Esophagus muscularis mucosa (tissue), 4 donors: ENCODE data around the gene MAD1L1. TPM values are rescaled to one million over a fixed set of nuclear protein-coding genes. Genes with fewer than 3 reads are reported as not detected.
A peak's percentile ranks its signal among the peaks of the same experiment; 100 is the strongest.

ENCODE experiments used
- DNase-seq: peaks from one replicate; pipeline ENCODE4 v3.0.0-alpha.2; 2017; ENCODE audit errors: extremely low spot score
- H3K27ac ChIP-seq, 4 donors: fragments of 200-600 bp; sonication (generic); replicated peaks in 1 of 4; 1 replicate in 3 of 4; 2 replicates in 1 of 4; pipeline ENCODE4 v1.5.1; 2016 to 2019; ENCODE audit warnings: mild to moderate bottlenecking in 1 of 4
- H3K27me3 ChIP-seq, 4 donors: fragments of 200-600 bp; sonication (generic); one replicate each; pipeline versions ENCODE4 v1.5.1 to v1.6.0; 2016 to 2019
- H3K36me3 ChIP-seq, 4 donors: fragments of 200-600 bp; sonication (generic); one replicate each; pipeline ENCODE4 v1.5.1; 2016 to 2019
- H3K4me1 ChIP-seq, 4 donors: fragments of 200-600 bp; sonication (generic); one replicate each; pipeline ENCODE4 v1.5.1; 2016 to 2019
- H3K4me3 ChIP-seq, 4 donors: fragments of 200-600 bp; sonication (generic); 1 replicate in 2 of 4; 2 replicates in 2 of 4; pipeline ENCODE4 v1.5.1; 2016 to 2019; ENCODE audit warnings: mild to moderate bottlenecking in 4 of 4, moderate library complexity in 1 of 4
- H3K9me3 ChIP-seq, 4 donors: fragments of 200-600 bp; sonication (generic); 1 replicate in 3 of 4; 2 replicates in 1 of 4; pipeline ENCODE4 v1.5.1; 2016 to 2019
- EP300 ChIP-seq: sonication (generic); formaldehyde crosslinking; IDR thresholded peaks from one replicate; pipeline ENCODE4 v1.6.1; 2017; ENCODE audit warnings: antibody characterized with exemption
- POLR2A ChIP-seq: fragments of 450-650 bp; IDR thresholded peaks from one replicate; pipeline ENCODE4 v1.6.1; 2017; ENCODE audit warnings: antibody characterized with exemption, moderate library complexity, mild to moderate bottlenecking, low read depth
- POLR2AphosphoS5 ChIP-seq, 2 donors: sonication (generic); formaldehyde crosslinking; IDR thresholded peaks; one replicate each; pipeline ENCODE4 v1.6.1; 2017; ENCODE audit warnings: antibody characterized with exemption in 2 of 2
- WGBS: methylation state at CpG from one replicate; pipeline ENCODE4 v1.1.5; 2018; 5-methylcytosine and 5-hydroxymethylcytosine counted together
- intact Hi-C: fragments of 100-400 bp; cut with DNase I; formaldehyde crosslinking; loops from one replicate; pipeline ENCODE4 v1.15.1; 2023
- total RNA-seq, 4 donors: library from RNA; depleted of rRNA; stranded (reverse); fragments of >200 nt; gene quantifications; one replicate each; pipeline versions ENCODE4 v1.1.0 to v1.2.1, GENCODE V29; 2016
- TF ChIP-seq, protein P1 (sequence below), 3 experiments: fragments of 200-600 bp in 2 of 3; fragments of 450-650 bp in 1 of 3; sonication (generic) in 2 of 3; IDR thresholded peaks; one replicate each; pipeline ENCODE4 v1.5.1; 2017 to 2019; ENCODE audit warnings: antibody characterized with exemption in 3 of 3, mild to moderate bottlenecking in 2 of 3, moderate library complexity in 1 of 3

The MAD1L1 gene
- total RNA-seq, 4 donors from 2014 or later, result 22.2 to 33.1 (median 29.5) TPM

GRCh38 chr7:1777122-1777521 lies 455.6 kb downstream of the MAD1L1 start:
- Histone ChIP-seq H3K4me1 (no peaks in the 10 kb centered on the region), H3K4me3 (no peak overlapping the region), H3K27me3 (peaks cover 0 to 14% (median 0%) of the 10 kb centered on the region in 4 donors), H3K9me3 (peaks cover 0 to 13% (median 9%) of the 10 kb centered on the region in 4 donors), H3K27ac (no peak overlapping the region), H3K36me3 (no peaks in the 10 kb centered on the region)
- intact Hi-C loops, result no loop called here
- peak; percentile 12 for DNase-seq
- 88% methylated on average over 6 of the region's 6 CpGs for WGBS
- TF ChIP-seq, protein P1, sequence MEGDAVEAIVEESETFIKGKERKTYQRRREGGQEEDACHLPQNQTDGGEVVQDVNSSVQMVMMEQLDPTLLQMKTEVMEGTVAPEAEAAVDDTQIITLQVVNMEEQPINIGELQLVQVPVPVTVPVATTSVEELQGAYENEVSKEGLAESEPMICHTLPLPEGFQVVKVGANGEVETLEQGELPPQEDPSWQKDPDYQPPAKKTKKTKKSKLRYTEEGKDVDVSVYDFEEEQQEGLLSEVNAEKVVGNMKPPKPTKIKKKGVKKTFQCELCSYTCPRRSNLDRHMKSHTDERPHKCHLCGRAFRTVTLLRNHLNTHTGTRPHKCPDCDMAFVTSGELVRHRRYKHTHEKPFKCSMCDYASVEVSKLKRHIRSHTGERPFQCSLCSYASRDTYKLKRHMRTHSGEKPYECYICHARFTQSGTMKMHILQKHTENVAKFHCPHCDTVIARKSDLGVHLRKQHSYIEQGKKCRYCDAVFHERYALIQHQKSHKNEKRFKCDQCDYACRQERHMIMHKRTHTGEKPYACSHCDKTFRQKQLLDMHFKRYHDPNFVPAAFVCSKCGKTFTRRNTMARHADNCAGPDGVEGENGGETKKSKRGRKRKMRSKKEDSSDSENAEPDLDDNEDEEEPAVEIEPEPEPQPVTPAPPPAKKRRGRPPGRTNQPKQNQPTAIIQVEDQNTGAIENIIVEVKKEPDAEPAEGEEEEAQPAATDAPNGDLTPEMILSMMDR (IDR thresholded peaks at IDR 0.05), result no peak
- TF ChIP-seq POLR2AphosphoS5 (IDR thresholded peaks at IDR 0.05), result no peak
- no peak for TF ChIP-seq EP300
- no peak for TF ChIP-seq POLR2A

DNA sequence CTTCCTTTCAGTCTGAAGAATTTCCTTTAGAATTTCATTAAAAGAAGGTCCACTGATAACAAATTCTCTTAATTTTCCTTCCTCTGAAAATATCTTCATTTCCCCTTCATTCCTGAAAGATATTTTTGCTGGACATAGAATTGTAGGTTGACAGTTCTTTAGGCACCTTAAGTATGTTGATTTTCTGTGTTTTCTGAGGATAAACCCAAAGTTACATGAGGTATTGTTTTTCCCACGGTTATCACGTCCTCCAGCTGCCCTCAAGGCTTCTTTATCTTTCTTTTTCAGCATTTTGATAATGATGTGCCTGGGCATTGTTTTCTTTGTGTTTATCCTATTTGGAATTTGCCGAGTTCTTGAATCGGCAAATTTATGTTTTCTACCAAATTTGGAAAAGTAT lies 457.4 kb downstream of the MAD1L1 start:
- Histone ChIP-seq H3K4me3 (no peak overlapping the region), H3K36me3 (no peaks in the 10 kb centered on the region), H3K9me3 (peaks cover 0 to 13% (median 9%) of the 10 kb centered on the region in 4 donors), H3K4me1 (no peaks in the 10 kb centered on the region), H3K27me3 (peaks cover 0 to 7% (median 0%) of the 10 kb centered on the region in 4 donors), H3K27ac (no peak overlapping the region)
- TF ChIP-seq POLR2A, result no peak
- no peak for TF ChIP-seq EP300
- TF ChIP-seq POLR2AphosphoS5 (IDR thresholded peaks at IDR 0.05), result no peak
- DNase-seq, result no peak
- intact Hi-C loops, result no loop called here
- 83% methylated on average over 4 of the region's 4 CpGs for WGBS

- TF ChIP-seq EP300 (no peak), POLR2AphosphoS5 (IDR thresholded peaks at IDR 0.05) (no peak), POLR2A (no peak)
- TF ChIP-seq, protein P1 (IDR thresholded peaks at IDR 0.05), result no peak
- H3K27ac ChIP-seq, result no peak overlapping the region
- no peak for DNase-seq
- H3K9me3 ChIP-seq, result no peaks in the 10 kb centered on the region
- peaks cover 0 to 8% (median 0%) of the 10 kb centered on the region in 4 donors for H3K27me3 ChIP-seq
- no peaks in the 10 kb centered on the region for H3K4me1 ChIP-seq
- intact Hi-C loops, result no loop called here
- WGBS, result 84% methylated on average over 6 of the region's 6 CpGs
- H3K4me3 ChIP-seq, result no peak overlapping the region
- H3K36me3 ChIP-seq, result no peaks in the 10 kb centered on the region
Measured at GRCh38 chr7:1770331-1770730, 462.4 kb downstream of the MAD1L1 start.

DNA sequence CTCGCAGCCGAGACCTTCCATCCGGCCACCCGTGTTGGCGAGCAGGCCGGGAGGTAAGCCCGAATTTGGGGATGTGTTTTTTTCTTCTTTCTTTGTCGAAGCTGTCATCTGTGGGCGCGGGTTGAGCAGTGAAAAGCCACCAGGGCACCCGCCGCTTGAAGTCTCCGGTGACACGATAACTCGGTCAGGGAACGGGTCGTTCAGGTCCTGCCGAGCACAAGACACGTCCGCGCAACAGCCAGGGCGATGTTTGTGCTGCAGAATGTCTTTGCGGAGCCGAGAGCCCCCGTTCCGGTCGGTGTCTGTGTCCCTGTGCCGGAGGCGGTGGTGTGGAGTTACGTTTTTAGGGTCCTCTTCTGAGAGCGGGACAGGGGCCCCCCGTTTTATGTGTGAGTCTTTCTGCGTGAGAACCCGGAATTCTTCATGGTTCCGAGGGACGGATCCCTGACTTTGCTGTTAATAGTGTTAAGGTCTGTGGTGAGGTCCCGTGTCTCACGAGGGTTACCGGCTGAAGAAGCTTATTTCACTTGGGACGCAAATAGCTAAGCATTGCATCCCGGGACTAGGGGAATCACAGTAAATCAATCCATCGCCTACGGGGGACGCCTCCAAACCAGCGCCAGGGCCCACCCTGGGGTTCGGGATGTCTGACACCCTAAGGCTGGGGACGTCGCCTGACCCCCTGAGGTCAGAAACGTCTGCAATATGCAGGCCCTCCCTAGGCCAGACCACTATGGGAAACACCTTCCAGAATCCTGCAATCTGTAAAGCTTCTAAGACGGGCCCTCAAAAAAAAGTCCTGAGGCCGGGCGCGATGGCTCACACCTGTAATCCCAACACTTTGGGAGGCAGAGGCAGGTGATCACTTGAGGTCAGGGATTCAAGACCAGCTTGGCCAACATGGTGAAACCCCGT lies 463.2 kb downstream of the MAD1L1 start:
- Histone ChIP-seq H3K27me3 (peaks cover 0 to 8% (median 0%) of the 10 kb centered on the region in 4 donors), H3K36me3 (no peaks in the 10 kb centered on the region), H3K27ac (no peak overlapping the region), H3K9me3 (peaks cover 0 to under 1% (median 0%) of the 10 kb centered on the region in 4 donors), H3K4me3 (no peak overlapping the region), H3K4me1 (no peaks in the 10 kb centered on the region)
- no peak for DNase-seq
- 96% methylated on average over 53 of the region's 54 CpGs for WGBS
- intact Hi-C loops, result no loop called here
- TF ChIP-seq, protein P1 (IDR thresholded peaks at IDR 0.05), result no peak

- no peaks in the 10 kb centered on the region for H3K36me3 ChIP-seq
- peaks cover 0 to 7% (median 2%) of the 10 kb centered on the region in 4 donors for H3K9me3 ChIP-seq
- H3K27me3 ChIP-seq, result peaks cover 0 to 8% (median 0%) of the 10 kb centered on the region in 4 donors
- no peak for DNase-seq
- TF ChIP-seq EP300 (no peak), POLR2AphosphoS5 (IDR thresholded peaks at IDR 0.05) (no peak), POLR2A (no peak)
- TF ChIP-seq, protein P1 (IDR thresholded peaks at IDR 0.05), result no peak
- no peak overlapping the region for H3K27ac ChIP-seq
- no peak overlapping the region for H3K4me3 ChIP-seq
- 85% methylated on average over 7 of the region's 7 CpGs for WGBS
- H3K4me1 ChIP-seq, result no peaks in the 10 kb centered on the region
- intact Hi-C loops, result no loop called here
Measured at GRCh38 chr7:1768832-1769231, 463.9 kb downstream of the MAD1L1 start.
